ENCODE measurements around the gene IGF2.

Gene IGF2

GRCh38 chr11:2164861-2165555 is 25.8 kb upstream of the IGF2 start:
- Histone ChIP-seq H3K9me3 (ENCODE audit: control insufficient read depth, insufficient read depth, low read depth, low read length) (no peaks in the 10 kb centered on the region), H3K36me3 (ENCODE audit: control insufficient read depth in 2 of 2, insufficient read depth in 1 of 2, low read length in 2 of 2) (no peaks in the 10 kb centered on the region), H3K4me1 (ENCODE audit: control insufficient read depth, insufficient read depth, low read length) (no peaks in the 10 kb centered on the region), H3K27ac (ENCODE audit: extremely low read depth, low read depth, low read length) (no peak overlapping the region), H3K4me3 (ENCODE audit: low read depth, low read length) (no peak overlapping the region)
- TF ChIP-seq ZNF560 (tag by site-specific recombination; IDR thresholded peaks at IDR 0.05; ENCODE audit: borderline replicate concordance) (no peak), ZNF571 (tag by site-specific recombination; IDR thresholded peaks at IDR 0.05) (no peak), ZNF692 (tag by site-specific recombination; IDR thresholded peaks at IDR 0.05) (no peak), ZNF324 (tag by site-specific recombination; IDR thresholded peaks at IDR 0.05) (no peak), ZBTB7A (tag by site-specific recombination; IDR thresholded peaks at IDR 0.05; ENCODE audit: low read depth) (no peak), BCL11B (tag by site-specific recombination; IDR thresholded peaks at IDR 0.05; ENCODE audit: low read depth) (no peak), OVOL3 (tag by site-specific recombination; IDR thresholded peaks at IDR 0.05) (no peak), ZIC2 (tag by site-specific recombination; IDR thresholded peaks at IDR 0.05) (no peak), SALL2 (tag by site-specific recombination; IDR thresholded peaks at IDR 0.05; ENCODE audit: borderline replicate concordance) (no peak), TSHZ1 (tag by site-specific recombination; IDR thresholded peaks at IDR 0.05; ENCODE audit: borderline replicate concordance) (no peak), ZNF488 (tag by site-specific recombination; IDR thresholded peaks at IDR 0.05) (no peak), ZNF449 (tag by site-specific recombination; IDR thresholded peaks at IDR 0.05) (no peak), ZNF549 (tag by site-specific recombination; IDR thresholded peaks at IDR 0.05) (no peak), ZSCAN16 (tag by site-specific recombination; IDR thresholded peaks at IDR 0.05) (no peak), GFI1B (tag by site-specific recombination; IDR thresholded peaks at IDR 0.05) (no peak), FEZF1 (tag by site-specific recombination; IDR thresholded peaks at IDR 0.05) (no peak), GLIS2 (tag by site-specific recombination; IDR thresholded peaks at IDR 0.05) (no peak)
- TF ChIP-seq, protein P1, sequence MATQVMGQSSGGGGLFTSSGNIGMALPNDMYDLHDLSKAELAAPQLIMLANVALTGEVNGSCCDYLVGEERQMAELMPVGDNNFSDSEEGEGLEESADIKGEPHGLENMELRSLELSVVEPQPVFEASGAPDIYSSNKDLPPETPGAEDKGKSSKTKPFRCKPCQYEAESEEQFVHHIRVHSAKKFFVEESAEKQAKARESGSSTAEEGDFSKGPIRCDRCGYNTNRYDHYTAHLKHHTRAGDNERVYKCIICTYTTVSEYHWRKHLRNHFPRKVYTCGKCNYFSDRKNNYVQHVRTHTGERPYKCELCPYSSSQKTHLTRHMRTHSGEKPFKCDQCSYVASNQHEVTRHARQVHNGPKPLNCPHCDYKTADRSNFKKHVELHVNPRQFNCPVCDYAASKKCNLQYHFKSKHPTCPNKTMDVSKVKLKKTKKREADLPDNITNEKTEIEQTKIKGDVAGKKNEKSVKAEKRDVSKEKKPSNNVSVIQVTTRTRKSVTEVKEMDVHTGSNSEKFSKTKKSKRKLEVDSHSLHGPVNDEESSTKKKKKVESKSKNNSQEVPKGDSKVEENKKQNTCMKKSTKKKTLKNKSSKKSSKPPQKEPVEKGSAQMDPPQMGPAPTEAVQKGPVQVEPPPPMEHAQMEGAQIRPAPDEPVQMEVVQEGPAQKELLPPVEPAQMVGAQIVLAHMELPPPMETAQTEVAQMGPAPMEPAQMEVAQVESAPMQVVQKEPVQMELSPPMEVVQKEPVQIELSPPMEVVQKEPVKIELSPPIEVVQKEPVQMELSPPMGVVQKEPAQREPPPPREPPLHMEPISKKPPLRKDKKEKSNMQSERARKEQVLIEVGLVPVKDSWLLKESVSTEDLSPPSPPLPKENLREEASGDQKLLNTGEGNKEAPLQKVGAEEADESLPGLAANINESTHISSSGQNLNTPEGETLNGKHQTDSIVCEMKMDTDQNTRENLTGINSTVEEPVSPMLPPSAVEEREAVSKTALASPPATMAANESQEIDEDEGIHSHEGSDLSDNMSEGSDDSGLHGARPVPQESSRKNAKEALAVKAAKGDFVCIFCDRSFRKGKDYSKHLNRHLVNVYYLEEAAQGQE (tag by site-specific recombination; IDR thresholded peaks at IDR 0.05), result no peak
- ChIA-PET CTCF (interaction anchor here (0.6 to 4.3 kb wide), 5 partner anchors 9 to 908 kb away, joined by 3 to 21 read pairs (median 6); no protein-coding TSS in a partner anchor), POLR2A (no interaction called here)

Data from HEK293 (cell line).